ENCODE measurements around the gene TARDBP.
"Not testable (repeated sequence)": the region's sequence is repeated elsewhere in the genome, so short reads cannot be mapped to it uniquely, and the experiment has no call there.

The TARDBP gene

GRCh38 chr1:10996100-10996499 is 16.4 kb upstream of the TARDBP start:
- DNase-seq (ENCODE audit: insufficient read length, low spot score) (no peak), FAIRE-seq (no peak)
- TF ChIP-seq, protein P1, sequence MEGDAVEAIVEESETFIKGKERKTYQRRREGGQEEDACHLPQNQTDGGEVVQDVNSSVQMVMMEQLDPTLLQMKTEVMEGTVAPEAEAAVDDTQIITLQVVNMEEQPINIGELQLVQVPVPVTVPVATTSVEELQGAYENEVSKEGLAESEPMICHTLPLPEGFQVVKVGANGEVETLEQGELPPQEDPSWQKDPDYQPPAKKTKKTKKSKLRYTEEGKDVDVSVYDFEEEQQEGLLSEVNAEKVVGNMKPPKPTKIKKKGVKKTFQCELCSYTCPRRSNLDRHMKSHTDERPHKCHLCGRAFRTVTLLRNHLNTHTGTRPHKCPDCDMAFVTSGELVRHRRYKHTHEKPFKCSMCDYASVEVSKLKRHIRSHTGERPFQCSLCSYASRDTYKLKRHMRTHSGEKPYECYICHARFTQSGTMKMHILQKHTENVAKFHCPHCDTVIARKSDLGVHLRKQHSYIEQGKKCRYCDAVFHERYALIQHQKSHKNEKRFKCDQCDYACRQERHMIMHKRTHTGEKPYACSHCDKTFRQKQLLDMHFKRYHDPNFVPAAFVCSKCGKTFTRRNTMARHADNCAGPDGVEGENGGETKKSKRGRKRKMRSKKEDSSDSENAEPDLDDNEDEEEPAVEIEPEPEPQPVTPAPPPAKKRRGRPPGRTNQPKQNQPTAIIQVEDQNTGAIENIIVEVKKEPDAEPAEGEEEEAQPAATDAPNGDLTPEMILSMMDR (IDR thresholded peaks at IDR 0.05; ENCODE audit: insufficient read depth, missing control alignments), result no peak

DNA sequence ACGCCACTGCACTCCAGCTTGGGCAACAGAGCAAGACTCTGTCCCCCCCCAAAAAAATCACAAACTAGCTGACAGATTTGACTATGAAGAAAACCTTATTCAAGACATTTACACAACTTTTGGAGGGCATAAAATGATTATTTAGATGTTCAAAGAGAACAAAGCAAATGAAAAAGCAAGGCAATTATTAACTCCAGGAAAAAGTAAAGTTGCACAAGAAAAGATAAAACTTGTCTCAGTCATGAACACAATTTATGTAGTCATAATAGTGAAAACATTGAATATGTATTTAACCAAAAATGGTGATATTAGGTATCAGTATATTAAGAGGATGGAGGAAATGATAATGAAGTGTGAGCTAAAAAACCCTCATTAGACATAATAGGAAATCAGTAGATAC is 11.9 kb upstream of the TARDBP start:
- no peak for FAIRE-seq
- DNase-seq (ENCODE audit: insufficient read length, low spot score), result no peak
- TF ChIP-seq, protein P1 (IDR thresholded peaks at IDR 0.05; ENCODE audit: insufficient read depth, missing control alignments), result no peak

GRCh38 chr1:11013160-11013531 is 692 bp downstream of the TARDBP start:
- FAIRE-seq, result no peak
- TF ChIP-seq, protein P1 (IDR thresholded peaks at IDR 0.05; ENCODE audit: insufficient read depth, missing control alignments), result no peak
- no peak for DNase-seq (ENCODE audit: insufficient read length, low spot score)

DNA sequence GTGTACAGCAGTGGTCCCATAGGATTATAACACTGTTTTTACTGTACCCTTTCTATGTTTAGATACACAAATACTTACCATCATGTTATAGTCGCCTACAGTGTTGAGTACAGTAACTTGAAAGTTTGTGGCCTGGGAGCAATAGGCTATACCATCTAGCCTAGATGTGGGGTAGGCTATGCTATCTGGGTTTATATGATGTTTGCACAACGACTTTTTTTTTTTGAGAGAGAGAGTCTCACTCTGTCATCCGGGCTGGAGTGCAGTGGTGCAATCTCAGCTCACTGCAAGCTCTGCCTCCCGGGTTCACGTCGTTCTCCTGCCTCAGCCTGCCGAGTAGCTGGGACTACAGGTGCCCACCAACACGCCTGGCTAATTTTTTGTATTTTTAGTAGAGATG is 6.9 kb downstream of the TARDBP start:
- not testable (repeated sequence) for DNase-seq (ENCODE audit: insufficient read length, low spot score); FAIRE-seq

DNA sequence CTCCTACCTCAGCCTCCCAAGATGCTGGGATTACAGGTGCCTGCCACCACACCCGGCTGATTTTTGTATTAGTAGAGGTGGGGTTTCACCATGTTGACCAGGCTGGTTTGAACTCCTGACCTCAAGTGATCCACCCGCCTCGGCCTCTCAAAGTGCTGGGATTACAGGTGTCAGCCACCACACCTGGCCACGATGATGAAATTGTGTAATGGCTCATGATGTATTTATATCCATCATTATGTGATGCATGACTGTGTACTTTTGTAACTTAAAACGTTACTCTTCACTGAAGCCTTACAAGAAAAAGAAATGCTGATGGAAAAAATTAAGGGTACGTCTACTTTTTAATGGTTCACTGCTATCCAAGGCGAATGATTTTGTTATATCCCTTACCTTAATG is 7.5 kb downstream of the TARDBP start:
- TF ChIP-seq, protein P1 (IDR thresholded peaks at IDR 0.05; ENCODE audit: insufficient read depth, missing control alignments), result no peak
- FAIRE-seq, result no peak
- DNase-seq (ENCODE audit: insufficient read length, low spot score), result no peak

- no peak for FAIRE-seq
- no peak for DNase-seq (ENCODE audit: insufficient read length, low spot score)
- TF ChIP-seq, protein P1 (IDR thresholded peaks at IDR 0.05; ENCODE audit: insufficient read depth, missing control alignments), result no peak
Observed at GRCh38 chr1:11023201-11023600, 10.7 kb downstream of the TARDBP start.

DNA sequence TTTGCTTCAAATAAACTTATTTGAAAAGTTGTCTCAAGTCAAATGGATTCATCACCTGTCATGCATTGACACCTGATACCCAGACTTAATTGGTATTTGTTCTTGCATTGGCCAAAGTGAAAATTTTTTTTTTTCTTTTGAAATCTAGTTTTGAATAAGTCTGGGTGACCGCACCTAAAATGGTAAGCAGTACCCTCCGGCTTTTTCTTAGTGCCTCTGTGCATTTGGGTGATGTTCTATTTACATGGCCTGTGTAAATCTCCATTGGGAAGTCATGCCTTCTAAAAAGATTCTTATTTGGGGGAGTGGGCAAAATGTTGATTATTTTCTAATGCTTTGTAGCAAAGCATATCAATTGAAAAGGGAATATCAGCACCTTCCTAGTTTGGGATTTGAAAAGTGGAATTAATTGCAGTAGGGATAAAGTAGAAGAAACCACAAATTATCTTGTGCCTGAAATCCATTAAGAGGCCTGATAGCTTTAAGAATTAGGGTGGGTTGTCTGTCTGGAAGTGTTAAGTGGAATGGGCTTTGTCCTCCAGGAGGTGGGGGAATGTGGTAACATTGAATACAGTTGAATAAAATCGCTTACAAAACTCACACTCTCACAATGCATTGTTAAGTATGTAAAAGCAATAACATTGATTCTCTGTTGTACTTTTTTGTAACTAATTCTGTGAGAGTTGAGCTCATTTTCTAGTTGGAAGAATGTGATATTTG is 11.9 kb downstream of the TARDBP start:
- no peak for FAIRE-seq

More for the DNA sequence above, 11.9 kb downstream of the TARDBP start:
- TF ChIP-seq, protein P1 (IDR thresholded peaks at IDR 0.05; ENCODE audit: insufficient read depth, missing control alignments), result no peak
- no peak for DNase-seq (ENCODE audit: insufficient read length, low spot score)

All from D721Med (cell line).